Astrocyte (in vitro differentiated cells and primary cell): Measurements from ENCODE around the gene RAB9B. TPM values are rescaled to one million over a fixed set of nuclear protein-coding genes. Genes with fewer than 3 reads are reported as not detected.

ENCODE experiments used
- DNase-seq: peaks from one replicate; pipeline ENCODE4 v3.0.0-alpha.2; 2010; ENCODE audit warnings: low read depth
- FAIRE-seq: peaks from 2 replicates; lab custom pipeline; 2011; peaks lifted over from hg19 to GRCh38; lab: Jason Lieb, UNC
- H2AFZ ChIP-seq: 2 replicates; pipeline ENCODE4 v1.6.0; 2012; ENCODE audit warnings: low read depth, low read length, inconsistent platforms
- H3K27ac ChIP-seq: 2 replicates; pipeline ENCODE4 v1.5.1; 2011; ENCODE audit warnings: low read depth, low read length, inconsistent platforms
- H3K27me3 ChIP-seq: 2 replicates; pipeline ENCODE4 v1.6.0; 2011; ENCODE audit warnings: low read length, inconsistent platforms; ENCODE audit not compliant: insufficient read depth
- H3K36me3 ChIP-seq: 2 replicates; pipeline ENCODE4 v1.5.1; 2011; ENCODE audit warnings: low read length, inconsistent platforms; ENCODE audit not compliant: insufficient read depth
- H3K4me1 ChIP-seq: 2 replicates; pipeline ENCODE4 v1.5.1; 2011; ENCODE audit warnings: low read length, inconsistent platforms; ENCODE audit not compliant: insufficient read depth
- H3K4me2 ChIP-seq: 2 replicates; pipeline ENCODE4 v1.6.0; 2012; ENCODE audit warnings: low read length, inconsistent platforms
- H3K4me3 ChIP-seq: 2 replicates; pipeline ENCODE4 v1.5.1; 2011; ENCODE audit warnings: low read depth, mild to moderate bottlenecking, low read length, inconsistent platforms; ENCODE audit not compliant: insufficient read depth
- H3K79me2 ChIP-seq: 2 replicates; pipeline ENCODE4 v1.6.0; 2012; ENCODE audit warnings: mild to moderate bottlenecking, low read length, inconsistent platforms; ENCODE audit not compliant: insufficient read depth
- H3K9ac ChIP-seq: 2 replicates; pipeline ENCODE4 v1.6.0; 2012; ENCODE audit warnings: mild to moderate bottlenecking, low read length, inconsistent platforms
- H3K9me3 ChIP-seq: 2 replicates; pipeline ENCODE4 v1.5.1; 2012; ENCODE audit warnings: low read depth, mild to moderate bottlenecking, low read length, inconsistent platforms; ENCODE audit not compliant: insufficient read depth
- H4K20me1 ChIP-seq: 2 replicates; pipeline ENCODE4 v1.6.0; 2012; ENCODE audit warnings: low read length, inconsistent platforms; ENCODE audit not compliant: insufficient read depth
- H3K27ac Mint-ChIP-seq: one replicate; pipeline ENCODE4 v1.8.0; 2021; ENCODE audit warnings: mild to moderate bottlenecking, mixed read lengths; ENCODE audit not compliant: unreplicated experiment
- H3K27me3 Mint-ChIP-seq: one replicate; pipeline ENCODE4 v1.8.0; 2021; ENCODE audit warnings: low read depth, mixed read lengths; ENCODE audit not compliant: unreplicated experiment
- H3K36me3 Mint-ChIP-seq: one replicate; pipeline ENCODE4 v1.8.0; 2021; ENCODE audit warnings: low read depth, mixed read lengths; ENCODE audit not compliant: unreplicated experiment
- H3K4me1 Mint-ChIP-seq: one replicate; pipeline ENCODE4 v1.8.0; 2021; ENCODE audit warnings: low read depth, mixed read lengths; ENCODE audit not compliant: unreplicated experiment
- H3K4me3 Mint-ChIP-seq: one replicate; pipeline ENCODE4 v1.8.0; 2021; ENCODE audit warnings: mild to moderate bottlenecking, moderate library complexity, mixed read lengths; ENCODE audit not compliant: unreplicated experiment
- H3K9me3 Mint-ChIP-seq: one replicate; pipeline ENCODE4 v1.8.0; 2021; ENCODE audit warnings: mild to moderate bottlenecking, mixed read lengths; ENCODE audit not compliant: unreplicated experiment
- EZH2 ChIP-seq: IDR thresholded peaks from 2 replicates; pipeline ENCODE4 v1.6.1; 2012; ENCODE audit warnings: mild to moderate bottlenecking, low read length, inconsistent platforms; ENCODE audit not compliant: insufficient read depth
- total RNA-seq: library from RNA; stranded (reverse); gene quantifications from 2 replicates; pipeline ENCODE4 v1.2.1, GENCODE V29; 2021
- TF ChIP-seq, protein P1 (sequence below): IDR thresholded peaks from 2 replicates; pipeline ENCODE4 v1.5.1; 2011; ENCODE audit warnings: low read depth, mild to moderate bottlenecking, inconsistent platforms, low read length, moderate library complexity; ENCODE audit not compliant: insufficient read depth

Gene RAB9B
- total RNA-seq, 1 donor from 2014 or later, result 2.2 TPM

- Mint-ChIP-seq H3K4me1 (peaks cover 7% of the 10 kb centered on the region), H3K27ac (no peak overlapping the region), H3K9me3 (no peaks in the 10 kb centered on the region), H3K27me3 (no peaks in the 10 kb centered on the region), H3K4me3 (no peak overlapping the region), H3K36me3 (no peaks in the 10 kb centered on the region)
- Histone ChIP-seq H3K9ac (no peak overlapping the region), H2AFZ (no peak overlapping the region), H3K4me3 (no peak overlapping the region), H3K4me1 (peaks cover 4% of the 10 kb centered on the region), H3K4me2 (no peak overlapping the region), H3K36me3 (no peaks in the 10 kb centered on the region), H3K27ac (no peak overlapping the region), H3K9me3 (no peaks in the 10 kb centered on the region), H3K79me2 (no peaks in the 10 kb centered on the region), H4K20me1 (no peaks in the 10 kb centered on the region), H3K27me3 (no peaks in the 10 kb centered on the region)
- no peak for FAIRE-seq
- DNase-seq, result no peak
- TF ChIP-seq, protein P1, sequence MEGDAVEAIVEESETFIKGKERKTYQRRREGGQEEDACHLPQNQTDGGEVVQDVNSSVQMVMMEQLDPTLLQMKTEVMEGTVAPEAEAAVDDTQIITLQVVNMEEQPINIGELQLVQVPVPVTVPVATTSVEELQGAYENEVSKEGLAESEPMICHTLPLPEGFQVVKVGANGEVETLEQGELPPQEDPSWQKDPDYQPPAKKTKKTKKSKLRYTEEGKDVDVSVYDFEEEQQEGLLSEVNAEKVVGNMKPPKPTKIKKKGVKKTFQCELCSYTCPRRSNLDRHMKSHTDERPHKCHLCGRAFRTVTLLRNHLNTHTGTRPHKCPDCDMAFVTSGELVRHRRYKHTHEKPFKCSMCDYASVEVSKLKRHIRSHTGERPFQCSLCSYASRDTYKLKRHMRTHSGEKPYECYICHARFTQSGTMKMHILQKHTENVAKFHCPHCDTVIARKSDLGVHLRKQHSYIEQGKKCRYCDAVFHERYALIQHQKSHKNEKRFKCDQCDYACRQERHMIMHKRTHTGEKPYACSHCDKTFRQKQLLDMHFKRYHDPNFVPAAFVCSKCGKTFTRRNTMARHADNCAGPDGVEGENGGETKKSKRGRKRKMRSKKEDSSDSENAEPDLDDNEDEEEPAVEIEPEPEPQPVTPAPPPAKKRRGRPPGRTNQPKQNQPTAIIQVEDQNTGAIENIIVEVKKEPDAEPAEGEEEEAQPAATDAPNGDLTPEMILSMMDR, result no peak
- no peak for TF ChIP-seq EZH2
Measured at GRCh38 chrX:103783196-103783595, 48.9 kb downstream of the RAB9B start.

- no peaks in the 10 kb centered on the region for H3K9me3 ChIP-seq
- FAIRE-seq, result no peak
- no peaks in the 10 kb centered on the region for H3K27me3 ChIP-seq
- H3K4me1 ChIP-seq, result peaks cover 4% of the 10 kb centered on the region
- peaks cover 9% of the 10 kb centered on the region for H3K4me1 Mint-ChIP-seq
- no peak overlapping the region for H3K4me2 ChIP-seq
- H2AFZ ChIP-seq, result no peak overlapping the region
- H3K4me3 Mint-ChIP-seq, result no peak overlapping the region
- H4K20me1 ChIP-seq, result no peaks in the 10 kb centered on the region
- H3K79me2 ChIP-seq, result no peaks in the 10 kb centered on the region
- H3K27ac Mint-ChIP-seq, result no peak overlapping the region
- no peaks in the 10 kb centered on the region for H3K27me3 Mint-ChIP-seq
- no peak overlapping the region for H3K9ac ChIP-seq
- TF ChIP-seq EZH2, result no peak
- TF ChIP-seq, protein P1, result no peak
- no peak overlapping the region for H3K4me3 ChIP-seq
- H3K9me3 Mint-ChIP-seq, result no peaks in the 10 kb centered on the region
- no peak for DNase-seq
- H3K27ac ChIP-seq, result no peak overlapping the region
- H3K36me3 ChIP-seq, result no peaks in the 10 kb centered on the region
- H3K36me3 Mint-ChIP-seq, result no peaks in the 10 kb centered on the region
Measured at GRCh38 chrX:103782640-103783039, 49.4 kb downstream of the RAB9B start.

GRCh38 chrX:103781706-103782105 is 50.4 kb downstream of the RAB9B start:
- TF ChIP-seq, protein P1, result no peak
- TF ChIP-seq EZH2, result no peak
- no peaks in the 10 kb centered on the region for H3K36me3 ChIP-seq

More at GRCh38 chrX:103781706-103782105, 50.4 kb downstream of the RAB9B start:
- Mint-ChIP-seq H3K36me3 (no peaks in the 10 kb centered on the region), H3K27me3 (no peaks in the 10 kb centered on the region), H3K4me1 (peaks cover 15% of the 10 kb centered on the region), H3K4me3 (no peak overlapping the region), H3K27ac (no peak overlapping the region), H3K9me3 (no peaks in the 10 kb centered on the region)
- Histone ChIP-seq H3K4me1 (peaks cover 4% of the 10 kb centered on the region), H4K20me1 (no peaks in the 10 kb centered on the region), H3K27me3 (no peaks in the 10 kb centered on the region), H3K79me2 (no peaks in the 10 kb centered on the region), H3K27ac (no peak overlapping the region), H3K9me3 (no peaks in the 10 kb centered on the region), H3K4me3 (no peak overlapping the region), H3K4me2 (no peak overlapping the region), H2AFZ (no peak overlapping the region), H3K9ac (no peak overlapping the region)
- FAIRE-seq, result no peak
- DNase-seq, result no peak
